ENCODE measurements around the gene MGST1.
"Not testable (repeated sequence)": the region's sequence is repeated elsewhere in the genome, so short reads cannot be mapped to it uniquely, and the experiment has no call there.

Gene MGST1

DNA sequence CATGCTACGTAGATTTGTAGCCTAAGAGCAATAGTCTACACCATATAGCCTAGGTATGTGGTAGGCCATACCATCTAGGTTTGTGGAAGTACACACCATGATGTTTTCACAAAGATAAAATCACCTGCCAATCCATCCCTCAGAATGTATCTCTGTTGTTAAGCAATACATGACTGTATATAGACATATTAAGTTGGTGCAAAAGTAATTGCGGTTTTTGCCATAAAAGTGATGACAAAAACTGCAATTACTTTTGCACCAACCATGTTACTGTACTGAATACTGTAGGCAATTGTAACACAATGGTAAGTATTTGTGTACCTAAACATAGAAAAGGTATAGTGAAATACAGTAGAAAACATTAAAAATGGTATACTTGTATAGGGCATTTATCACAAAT is 40.5 kb downstream of the MGST1 start:
- H3K36me3 ChIP-seq (ENCODE audit: control insufficient read depth, insufficient read depth, low read length, severe bottlenecking): peaks cover 4% of the 10 kb centered on the region
- peaks cover 20% of the 10 kb centered on the region for H3K4me1 ChIP-seq (ENCODE audit: control insufficient read depth, insufficient read depth, low read length)
- H3K9ac ChIP-seq (ENCODE audit: low read length): no peak overlapping the region
- no peaks in the 10 kb centered on the region for H3K9me3 ChIP-seq (ENCODE audit: control insufficient read depth, low read length)
- no peak for DNase-seq (ENCODE audit: low read depth)
- H3K27me3 ChIP-seq (replicated peaks; ENCODE audit: control insufficient read depth, insufficient read depth, low read length): no peaks in the 10 kb centered on the region
- H3K4me3 ChIP-seq (ENCODE audit: low read length): no peak overlapping the region

DNA sequence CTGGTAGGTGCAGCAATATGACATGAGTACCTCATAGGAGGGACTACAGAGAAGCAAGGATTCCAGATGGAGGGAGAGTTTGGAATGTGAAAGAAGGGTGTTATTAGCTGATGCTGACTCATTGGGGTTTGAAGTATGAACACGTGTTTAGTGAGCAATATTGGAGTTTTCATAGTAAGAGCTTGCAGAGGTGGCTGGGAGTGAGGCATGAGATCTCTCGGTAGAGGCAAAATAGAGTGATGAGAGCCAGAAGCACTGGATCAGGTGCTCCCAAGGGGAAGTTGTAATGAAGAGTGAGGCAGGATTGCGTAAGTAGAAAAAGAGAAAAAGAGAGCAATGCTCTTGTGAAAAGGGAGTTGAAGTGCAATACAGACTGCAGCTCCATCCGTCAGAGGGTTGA is 42.1 kb downstream of the MGST1 start:
- H3K36me3 ChIP-seq (ENCODE audit: control insufficient read depth, insufficient read depth, low read length, severe bottlenecking): peaks cover 15% of the 10 kb centered on the region
- H3K9me3 ChIP-seq (ENCODE audit: control insufficient read depth, low read length): peaks cover 4% of the 10 kb centered on the region
- no peak overlapping the region for H3K9ac ChIP-seq (ENCODE audit: low read length)
- H3K4me1 ChIP-seq (ENCODE audit: control insufficient read depth, insufficient read depth, low read length): peaks cover 20% of the 10 kb centered on the region
- DNase-seq (ENCODE audit: low read depth): peak; percentile 0
- H3K27me3 ChIP-seq (replicated peaks; ENCODE audit: control insufficient read depth, insufficient read depth, low read length): no peaks in the 10 kb centered on the region
- H3K4me3 ChIP-seq (ENCODE audit: low read length): no peak overlapping the region

DNA sequence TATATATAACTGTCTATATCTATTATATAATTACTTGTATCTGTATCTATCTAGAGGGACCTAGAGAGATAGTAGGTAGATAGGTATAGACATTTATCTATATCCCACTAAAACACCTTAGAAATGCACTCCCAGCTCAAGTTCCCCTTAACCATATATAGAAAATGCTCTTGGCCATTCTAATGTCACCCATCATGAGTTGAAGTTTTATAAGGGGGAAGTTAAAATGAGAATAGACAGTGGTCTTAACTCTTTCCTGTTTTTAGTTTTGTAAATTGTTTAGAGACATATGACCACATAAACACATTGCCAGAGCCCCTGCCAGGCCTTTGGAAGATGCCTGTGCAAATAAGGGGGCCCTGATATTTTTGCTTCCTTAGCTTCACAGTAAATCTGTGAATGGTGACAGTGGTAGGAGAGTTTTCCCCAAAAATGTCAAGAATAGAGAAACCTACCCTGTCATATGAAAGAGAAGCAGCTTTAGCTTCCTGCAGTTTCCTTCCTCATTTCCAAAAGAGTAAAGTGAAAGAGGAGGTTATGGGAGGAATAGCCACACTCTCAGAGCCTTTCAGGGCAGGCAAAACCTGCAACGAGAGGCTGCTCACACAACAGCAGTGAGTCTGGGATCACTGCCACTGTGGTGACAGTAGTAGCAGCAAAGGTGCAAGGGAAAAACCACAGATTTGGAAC is 45.5 kb downstream of the MGST1 start:
- Histone ChIP-seq H3K4me3 (ENCODE audit: low read length) (no peak overlapping the region), H3K36me3 (ENCODE audit: control insufficient read depth, insufficient read depth, low read length, severe bottlenecking) (peaks cover 12% of the 10 kb centered on the region), H3K27me3 (replicated peaks; ENCODE audit: control insufficient read depth, insufficient read depth, low read length) (no peaks in the 10 kb centered on the region), H3K9ac (ENCODE audit: low read length) (no peak overlapping the region), H3K4me1 (ENCODE audit: control insufficient read depth, insufficient read depth, low read length) (peaks cover 7% of the 10 kb centered on the region), H3K9me3 (ENCODE audit: control insufficient read depth, low read length) (peaks cover 6% of the 10 kb centered on the region)
- DNase-seq (ENCODE audit: low read depth): no peak

DNA sequence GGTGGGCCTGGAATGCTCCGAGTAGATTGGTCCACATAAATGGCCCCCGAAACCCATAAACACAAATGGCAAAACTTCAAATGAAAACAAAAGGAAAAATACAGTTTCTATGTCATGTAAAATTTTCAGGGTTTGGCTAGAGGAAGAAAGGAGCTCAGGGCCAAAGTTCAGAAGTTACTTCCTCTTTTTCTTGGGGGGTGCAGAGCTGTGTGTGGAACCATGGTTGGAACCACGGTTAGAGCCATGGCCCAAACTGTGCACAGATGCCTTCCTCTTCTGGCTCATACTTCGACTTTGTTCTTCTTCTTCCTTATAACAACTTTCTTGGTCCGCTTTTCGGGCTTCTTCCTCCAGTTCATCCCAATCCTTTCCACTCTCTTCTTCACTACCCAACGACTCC is 51.7 kb downstream of the MGST1 start:
- no peaks in the 10 kb centered on the region for H3K27me3 ChIP-seq (replicated peaks; ENCODE audit: control insufficient read depth, insufficient read depth, low read length)
- no peak overlapping the region for H3K4me3 ChIP-seq (ENCODE audit: low read length)
- no peak overlapping the region for H3K9ac ChIP-seq (ENCODE audit: low read length)
- no peaks in the 10 kb centered on the region for H3K4me1 ChIP-seq (ENCODE audit: control insufficient read depth, insufficient read depth, low read length)
- peaks cover 7% of the 10 kb centered on the region for H3K36me3 ChIP-seq (ENCODE audit: control insufficient read depth, insufficient read depth, low read length, severe bottlenecking)
- peaks cover 3% of the 10 kb centered on the region for H3K9me3 ChIP-seq (ENCODE audit: control insufficient read depth, low read length)
- no peak for DNase-seq (ENCODE audit: low read depth)

DNA sequence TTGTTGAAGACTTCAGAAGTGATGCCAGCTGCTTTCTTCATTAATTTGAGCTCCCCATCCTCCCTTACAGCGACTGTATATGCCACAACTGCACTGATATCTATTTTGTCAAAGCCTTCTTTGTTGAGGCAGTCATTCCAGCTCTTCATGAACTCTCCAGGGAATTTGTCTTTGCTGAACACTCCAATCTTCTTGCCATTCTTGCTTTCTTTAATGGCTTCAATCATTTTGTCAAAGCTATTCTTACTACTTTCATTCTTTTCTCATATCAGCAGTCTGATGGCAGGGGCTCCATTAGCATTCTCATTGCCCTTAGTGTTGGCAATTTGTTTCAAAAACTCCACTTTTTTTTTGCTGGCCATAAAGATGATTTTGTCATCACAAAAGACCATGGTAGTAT is 54.4 kb downstream of the MGST1 start:
- not testable (repeated sequence) for H3K9me3 ChIP-seq (ENCODE audit: control insufficient read depth, low read length); H3K27me3 ChIP-seq (replicated peaks; ENCODE audit: control insufficient read depth, insufficient read depth, low read length); H3K4me3 ChIP-seq (ENCODE audit: low read length); DNase-seq (ENCODE audit: low read depth); H3K9ac ChIP-seq (ENCODE audit: low read length); H3K4me1 ChIP-seq (ENCODE audit: control insufficient read depth, insufficient read depth, low read length)
- H3K36me3 ChIP-seq (ENCODE audit: control insufficient read depth, insufficient read depth, low read length, severe bottlenecking): peaks cover 25% of the 10 kb centered on the region

DNA sequence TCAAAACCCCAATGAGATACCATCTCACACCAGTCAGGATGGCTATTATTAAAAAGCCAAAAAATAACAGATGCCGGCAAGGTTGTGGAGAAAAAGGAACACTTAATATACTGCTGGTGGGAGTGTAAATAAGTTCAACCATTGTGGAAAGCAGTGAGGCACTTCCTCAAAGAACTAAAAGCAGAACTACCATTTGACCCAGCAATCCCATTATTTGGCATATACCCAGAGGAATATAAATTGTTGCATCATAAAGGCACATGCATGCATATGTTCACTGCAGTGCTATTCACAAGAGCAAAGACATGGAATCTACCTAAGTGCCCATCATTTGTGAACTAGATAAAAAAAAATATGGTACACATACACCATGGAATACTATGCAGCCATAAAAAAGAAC is 59.9 kb downstream of the MGST1 start:
- Histone ChIP-seq H3K27me3 (replicated peaks; ENCODE audit: control insufficient read depth, insufficient read depth, low read length) (no peaks in the 10 kb centered on the region), H3K36me3 (ENCODE audit: control insufficient read depth, insufficient read depth, low read length, severe bottlenecking) (peaks cover 18% of the 10 kb centered on the region), H3K9ac (ENCODE audit: low read length) (no peak overlapping the region), H3K4me1 (ENCODE audit: control insufficient read depth, insufficient read depth, low read length) (no peaks in the 10 kb centered on the region), H3K4me3 (ENCODE audit: low read length) (no peak overlapping the region), H3K9me3 (ENCODE audit: control insufficient read depth, low read length) (peaks cover 8% of the 10 kb centered on the region)
- no peak for DNase-seq (ENCODE audit: low read depth)
